NCI-H748 treated with DMSO at 0.1 percent for 48 hours (cell line): Measurements from ENCODE around the gene ERC2.

Experiments used
- DNase-seq: peaks from one replicate; lab custom pipeline; 2025; lab: John Stamatoyannopoulos, UW

The ERC2 gene

DNA sequence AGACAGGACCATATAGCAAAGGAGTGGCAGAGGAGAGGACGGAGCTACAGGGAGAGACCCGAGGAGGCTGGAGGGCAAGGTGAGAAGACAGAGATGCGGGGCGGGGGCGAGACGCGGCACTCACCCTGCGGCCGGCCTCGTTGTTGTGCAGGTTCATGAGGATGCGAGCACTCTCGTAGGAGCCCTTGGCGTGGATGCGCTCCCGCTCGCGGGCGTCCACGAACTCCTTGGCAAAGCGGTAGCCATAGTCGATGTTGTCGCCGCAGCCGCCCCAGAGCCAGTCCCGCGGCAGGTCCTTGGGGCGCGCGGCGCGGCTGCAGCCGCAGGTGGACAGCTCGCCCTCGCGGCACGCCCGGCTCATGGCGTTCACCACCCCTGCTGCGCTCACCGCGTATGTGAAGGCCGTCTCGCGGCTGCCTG is 994.0 kb downstream of the ERC2 start:
- DNase-seq, result no peak

GRCh38 chr3:55473788-55474187 is 994.5 kb downstream of the ERC2 start:
- DNase-seq, result no peak

GRCh38 chr3:55471522-55472280 is 996.6 kb downstream of the ERC2 start:
- no peak for DNase-seq

- DNase-seq, result no peak
Observed at GRCh38 chr3:55471084-55471483, 997.2 kb downstream of the ERC2 start.

DNA sequence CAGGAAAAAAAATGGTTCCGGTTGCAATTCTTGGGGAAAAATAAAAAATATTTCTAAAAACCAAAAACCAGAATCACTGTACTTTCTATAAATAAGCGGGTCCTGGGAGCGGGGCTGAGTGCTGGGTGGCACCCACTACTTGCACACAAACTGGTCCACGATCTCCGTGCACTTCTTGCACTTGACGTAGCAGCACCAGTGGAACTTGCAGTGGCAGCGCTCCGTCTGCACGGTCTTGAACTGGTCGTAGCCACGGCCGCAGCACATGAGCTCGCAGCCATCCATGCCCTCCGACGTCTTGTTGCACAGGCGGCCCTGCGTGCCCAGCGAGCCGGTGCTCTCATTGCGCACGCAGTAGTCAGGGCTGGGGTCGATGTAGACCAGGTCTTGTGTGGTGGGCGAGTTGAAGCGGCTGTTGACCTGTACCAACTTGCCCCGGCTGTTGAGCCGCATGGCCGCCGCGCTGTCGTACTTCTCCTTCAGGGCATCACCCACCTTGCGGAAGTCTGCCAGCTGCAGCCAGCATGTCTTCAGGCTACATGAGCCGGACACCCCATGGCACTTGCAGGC is 998.2 kb downstream of the ERC2 start:
- no peak for DNase-seq

- DNase-seq, result no peak
Observed at GRCh38 chr3:55468251-55468650, 1000.0 kb downstream of the ERC2 start.

DNA sequence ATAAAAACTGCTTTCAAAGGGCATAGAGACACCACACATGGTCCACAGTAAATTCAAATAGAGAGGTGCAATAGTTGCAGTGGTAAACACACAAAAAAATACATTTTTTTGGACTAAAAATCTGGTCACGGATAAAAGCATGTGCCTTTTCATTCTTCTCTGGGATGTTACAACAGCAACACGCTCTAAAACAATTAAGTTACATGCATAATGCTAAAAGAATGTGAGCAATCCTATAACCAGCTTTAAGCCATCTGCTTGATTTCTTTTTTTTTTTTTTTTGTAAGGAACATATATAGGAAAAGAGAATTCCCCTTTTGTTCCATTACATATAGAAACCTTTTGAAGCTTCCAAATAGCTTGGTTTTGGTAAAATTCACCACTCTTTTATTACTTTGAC is 1001.2 kb downstream of the ERC2 start:
- DNase-seq, result no peak

- DNase-seq, result no peak
Observed at GRCh38 chr3:55466526-55466925, 1001.7 kb downstream of the ERC2 start.

DNA sequence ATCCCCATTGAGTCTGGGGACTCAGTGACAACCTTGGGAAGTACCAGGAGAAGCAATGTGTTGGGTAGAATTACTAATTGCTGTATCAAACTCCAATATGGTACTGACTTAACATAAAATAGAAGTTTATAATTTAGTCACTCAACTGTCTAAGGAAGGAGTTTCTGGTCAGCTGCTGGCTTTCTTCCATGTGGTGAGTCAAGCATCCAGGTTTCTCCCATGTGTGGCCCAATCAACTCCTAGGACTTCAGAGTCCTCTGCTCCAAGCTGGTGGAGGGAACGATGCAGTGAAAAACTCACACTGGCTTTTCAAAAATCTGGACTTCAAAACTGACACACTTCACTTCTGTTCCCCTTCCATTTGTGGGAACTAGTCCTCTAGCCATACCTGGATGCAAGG is 1006.4 kb downstream of the ERC2 start:
- DNase-seq, result no peak

DNA sequence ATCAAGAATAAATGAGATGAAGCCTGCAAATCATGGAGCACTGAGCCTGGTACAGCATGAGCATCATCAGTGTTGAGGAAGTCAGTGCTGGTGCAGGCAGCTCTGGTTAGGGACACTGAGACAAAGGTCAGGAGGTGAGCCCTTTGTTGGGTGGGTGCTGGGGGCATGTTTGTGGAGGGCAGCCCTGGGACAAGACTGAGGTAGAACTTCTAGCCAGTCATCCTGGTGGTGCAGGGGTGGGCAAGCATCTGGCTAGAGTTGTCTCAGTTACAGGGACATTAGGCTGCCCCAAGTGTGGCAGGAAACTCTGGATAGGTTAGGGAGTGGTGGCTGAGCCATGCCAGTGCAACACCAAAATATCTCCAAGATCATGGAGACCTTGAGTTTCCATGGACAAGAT is 1008.4 kb downstream of the ERC2 start:
- DNase-seq, result no peak
